SK-N-SH (cell line): ENCODE data around the gene HK1. TPM values are rescaled to one million over a fixed set of nuclear protein-coding genes. Genes with fewer than 3 reads are reported as not detected.

Experiments
- CTCF ChIA-PET: fragments of 300-600, 350-600 bp; formaldehyde crosslinking; extraction: SDS; loops from one replicate; lab custom pipeline; 2021; lab: Yijun Ruan, JAX
- POLR2A ChIA-PET: fragments of 350-600 bp; sonication (Branson Sonifier 250); formaldehyde crosslinking; extraction: SDS; loops from one replicate; lab custom pipeline; 2020; ENCODE audit warnings: antibody characterized with exemption, inconsistent platforms; lab: Yijun Ruan, JAX
- DNase-seq: peaks from one replicate; pipeline ENCODE4 v3.0.0; 2012
- H2AFZ ChIP-seq: fragments of 200-600 bp; sonication (generic); 2 replicates; pipeline ENCODE4 v1.8.1; 2016; ENCODE audit warnings: antibody characterized with exemption, mild to moderate bottlenecking, low read depth
- H3F3A ChIP-seq: fragments of 200-600 bp; sonication (generic); replicated peaks from 2 replicates; pipeline ENCODE3; 2016; ENCODE audit warnings: antibody characterized with exemption, mild to moderate bottlenecking; ENCODE audit not compliant: insufficient read depth
- H3K27ac ChIP-seq, 2 experiments: fragments of 200-500 bp in 1 of 2; fragments of 200-600 bp in 1 of 2; sonication (Bioruptor generic) in 1 of 2; sonication (generic), shearing (Covaris generic) in 1 of 2; 2 replicates each; pipeline versions ENCODE4 v1.5.1 to v1.6.1; 2014 to 2016; ENCODE audit warnings: low read depth in 2 of 2, inconsistent platforms in 1 of 2, low read length in 1 of 2, mild to moderate bottlenecking in 1 of 2, mixed read lengths in 1 of 2
- H3K27me3 ChIP-seq: fragments of 200-600 bp; sonication (generic), shearing (Covaris generic); 2 replicates; pipeline ENCODE4 v1.6.1; 2016; ENCODE audit warnings: mixed run types; ENCODE audit not compliant: insufficient read depth
- H3K36me3 ChIP-seq, 2 experiments: fragments of 200-500 bp in 1 of 2; fragments of 200-600 bp in 1 of 2; sonication (Bioruptor generic) in 1 of 2; sonication (generic) in 1 of 2; replicated peaks in 1 of 2; 2 replicates each; pipeline versions ENCODE3 to v1.5.1; 2014 to 2016; ENCODE audit warnings: low read length in 1 of 2, mild to moderate bottlenecking in 1 of 2; ENCODE audit not compliant: insufficient read depth in 2 of 2, control insufficient read depth in 1 of 2
- H3K4me1 ChIP-seq, 2 experiments: fragments of 200-500 bp in 1 of 2; fragments of 200-600 bp in 1 of 2; sonication (Bioruptor generic) in 1 of 2; sonication (generic), shearing (Covaris generic) in 1 of 2; 2 replicates each; pipeline versions ENCODE4 v1.5.1 to v1.6.1; 2014 to 2016; ENCODE audit warnings: low read depth in 1 of 2, low read length in 1 of 2, mixed run types in 1 of 2; ENCODE audit not compliant: insufficient read depth in 2 of 2, control insufficient read depth in 1 of 2
- H3K4me2 ChIP-seq: fragments of 200-600 bp; sonication (generic), shearing (Covaris generic); 2 replicates; pipeline ENCODE4 v1.6.1; 2017; ENCODE audit warnings: mixed run types
- H3K4me3 ChIP-seq, 2 experiments: fragments of 200-500 bp in 1 of 2; fragments of 200-600 bp in 1 of 2; sonication (Bioruptor generic) in 1 of 2; sonication (generic), shearing (Covaris generic) in 1 of 2; 2 replicates each; pipeline versions ENCODE4 v1.5.1 to v1.8.1; 2014 to 2016; ENCODE audit warnings: low read depth in 2 of 2, inconsistent platforms in 1 of 2, low read length in 1 of 2, mild to moderate bottlenecking in 1 of 2, mixed read lengths in 1 of 2, moderate library complexity in 1 of 2
- H3K79me2 ChIP-seq: fragments of 200-600 bp; sonication (generic); 2 replicates; pipeline ENCODE4 v1.8.1; 2017; ENCODE audit warnings: mild to moderate bottlenecking; ENCODE audit not compliant: insufficient read depth
- H3K9ac ChIP-seq: fragments of 200-600 bp; sonication (generic); 2 replicates; pipeline ENCODE4 v1.6.1; 2017; ENCODE audit warnings: mixed run types
- H3K9me2 ChIP-seq: fragments of 200-600 bp; sonication (generic); 2 replicates; pipeline ENCODE4 v1.6.1; 2017; ENCODE audit warnings: mixed run types
- H3K9me3 ChIP-seq: fragments of 200-600 bp; sonication (generic); 2 replicates; pipeline ENCODE4 v1.6.1; 2017; ENCODE audit warnings: mixed run types, mild to moderate bottlenecking, moderate library complexity
- H4K20me1 ChIP-seq: fragments of 200-600 bp; sonication (generic); 2 replicates; pipeline ENCODE4 v1.6.1; 2017; ENCODE audit warnings: mild to moderate bottlenecking, mixed run types; ENCODE audit not compliant: insufficient read depth
- ELF1 ChIP-seq: IDR thresholded peaks from 2 replicates; pipeline ENCODE4 v1.4.0; 2012
- EP300 ChIP-seq, 2 experiments: IDR thresholded peaks; 2 replicates each; pipeline versions ENCODE4 v1.4.0 to v1.6.1; 2012; ENCODE audit warnings: borderline replicate concordance in 1 of 2, low read depth in 1 of 2, low read length in 1 of 2
- FOSL2 ChIP-seq: IDR thresholded peaks from 2 replicates; pipeline ENCODE4 v1.4.0; 2012; ENCODE audit warnings: low read depth, mild to moderate bottlenecking, moderate library complexity, borderline replicate concordance
- FOXM1 ChIP-seq: IDR thresholded peaks from 2 replicates; pipeline ENCODE4 v1.4.0; 2012; ENCODE audit warnings: low read depth, mild to moderate bottlenecking
- GATA2 ChIP-seq: sonication (generic); formaldehyde crosslinking; IDR thresholded peaks from 2 replicates; pipeline ENCODE4 v1.5.0; 2020; ENCODE audit warnings: mild to moderate bottlenecking, missing genetic modification reagents
- JUND ChIP-seq: IDR thresholded peaks from 2 replicates; pipeline ENCODE4 v1.4.0; 2012
- MEF2A ChIP-seq: IDR thresholded peaks from 2 replicates; pipeline ENCODE4 v1.4.0; 2012; ENCODE audit warnings: low read depth, borderline replicate concordance
- MXI1 ChIP-seq: IDR thresholded peaks from 2 replicates; pipeline ENCODE4 v1.6.1; 2012; ENCODE audit warnings: mild to moderate bottlenecking, low read depth, low read length, improper control_type of control experiment
- NFIC ChIP-seq: IDR thresholded peaks from 2 replicates; pipeline ENCODE4 v1.4.0; 2012; ENCODE audit warnings: borderline replicate concordance
- NRF1 ChIP-seq: IDR thresholded peaks from 2 replicates; pipeline ENCODE4 v1.6.1; 2012; ENCODE audit warnings: low read depth, mild to moderate bottlenecking, low read length
- POLR2AphosphoS5 ChIP-seq: IDR thresholded peaks from 2 replicates; pipeline ENCODE4 v1.6.1; 2012; ENCODE audit warnings: low read depth, low read length
- RAD21 ChIP-seq: IDR thresholded peaks from 2 replicates; pipeline ENCODE4 v1.6.1; 2012; ENCODE audit warnings: mild to moderate bottlenecking, low read length
- RCOR1 ChIP-seq: fragments of 150-350 bp; IDR thresholded peaks from 2 replicates; pipeline ENCODE4 v1.6.1; 2017; ENCODE audit warnings: antibody characterized with exemption, low read length
- RFX5 ChIP-seq: IDR thresholded peaks from 2 replicates; pipeline ENCODE4 v1.6.1; 2012; ENCODE audit warnings: mild to moderate bottlenecking, improper control_type of control experiment, low read length
- RXRA ChIP-seq: IDR thresholded peaks from 2 replicates; pipeline ENCODE4 v1.4.0; 2012; ENCODE audit warnings: low read depth, mild to moderate bottlenecking, borderline replicate concordance
- SIN3A ChIP-seq: IDR thresholded peaks from 2 replicates; pipeline ENCODE4 v1.6.1; 2012; ENCODE audit warnings: low read depth, mild to moderate bottlenecking, low read length, moderate library complexity, borderline replicate concordance
- SMC3 ChIP-seq: IDR thresholded peaks from 2 replicates; pipeline ENCODE4 v1.6.1; 2012; ENCODE audit warnings: low read depth, low read length, improper control_type of control experiment
- TAF1 ChIP-seq: IDR thresholded peaks from 2 replicates; pipeline ENCODE4 v1.6.1; 2012; ENCODE audit warnings: low read depth, mild to moderate bottlenecking, low read length, moderate library complexity, borderline replicate concordance
- TCF12 ChIP-seq: IDR thresholded peaks from 2 replicates; pipeline ENCODE4 v1.4.0; 2012
- TEAD4 ChIP-seq: IDR thresholded peaks from 2 replicates; pipeline ENCODE4 v1.4.0; 2012; ENCODE audit warnings: mild to moderate bottlenecking, borderline replicate concordance; ENCODE audit not compliant: insufficient read depth
- YY1 ChIP-seq: IDR thresholded peaks from 2 replicates; pipeline ENCODE4 v1.4.0; 2012; ENCODE audit warnings: low read depth, mild to moderate bottlenecking
- WGBS: methylation state at CpG from one replicate; pipeline ENCODE4 v1.1.6; 2017; ENCODE audit warnings: low lambda C conversion rate; 5-methylcytosine and 5-hydroxymethylcytosine counted together
- polyA plus RNA-seq, 3 experiments: library from polyadenylated mRNA; depleted of rRNA; stranded (reverse); fragments of >200 nt; gene quantifications; 2 replicates each; pipeline ENCODE4 v1.2.3, GENCODE V29; 2012
- TF ChIP-seq, protein P1 (sequence below): IDR thresholded peaks from 2 replicates; pipeline ENCODE4 v1.4.0; 2012; ENCODE audit warnings: low read depth
- TF ChIP-seq, protein P2 (sequence below): fragments of 150-350 bp; IDR thresholded peaks from 2 replicates; pipeline ENCODE4 v1.6.1; 2016; ENCODE audit warnings: mild to moderate bottlenecking, low read depth, low read length
- TF ChIP-seq, protein P3 (sequence below): IDR thresholded peaks from 2 replicates; pipeline ENCODE4; 2012
- TF ChIP-seq, protein P4 (sequence below): fragments of 200-600 bp; sonication (generic); IDR thresholded peaks from 2 replicates; pipeline ENCODE4 v1.6.1; 2017; ENCODE audit warnings: antibody characterized with exemption, mild to moderate bottlenecking, moderate library complexity
- TF ChIP-seq, protein P5 (sequence below): IDR thresholded peaks from 2 replicates; pipeline ENCODE4 v1.4.0; 2012; ENCODE audit warnings: low read depth, borderline replicate concordance

HK1 gene
- polyA plus RNA-seq, 1 of the 3 experiments (the other 2 are of a cell fraction): 38.7 TPM

DNA sequence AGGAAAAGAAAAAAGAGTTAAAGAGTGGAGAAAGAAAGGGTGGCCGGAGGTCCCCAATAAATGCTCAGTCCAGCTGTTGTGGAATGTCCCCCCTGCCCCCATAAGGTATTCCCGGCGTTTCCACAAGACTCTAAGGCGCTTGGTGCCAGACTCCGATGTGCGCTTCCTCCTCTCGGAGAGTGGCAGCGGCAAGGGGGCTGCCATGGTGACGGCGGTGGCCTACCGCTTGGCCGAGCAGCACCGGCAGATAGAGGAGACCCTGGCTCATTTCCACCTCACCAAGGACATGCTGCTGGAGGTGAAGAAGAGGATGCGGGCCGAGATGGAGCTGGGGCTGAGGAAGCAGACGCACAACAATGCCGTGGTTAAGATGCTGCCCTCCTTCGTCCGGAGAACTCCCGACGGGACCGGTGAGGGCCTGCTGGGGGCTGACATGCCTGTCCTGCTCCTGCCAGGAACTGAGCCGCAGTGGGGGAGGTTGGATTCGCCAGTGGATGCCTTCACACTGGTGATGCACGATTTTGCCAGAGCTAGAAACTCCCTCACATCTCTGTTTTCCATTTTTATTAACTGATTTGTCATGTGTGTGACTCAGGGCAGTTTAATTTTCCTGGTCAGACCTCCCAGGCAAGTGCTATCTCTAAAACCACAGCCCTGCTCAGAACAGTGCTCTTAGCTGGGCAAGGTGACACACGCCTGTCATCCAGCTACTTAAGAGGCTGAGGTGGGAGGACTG, 104.3 kb downstream of the HK1 start:
- POLR2A ChIA-PET: no interaction called here
- CTCF ChIA-PET: interaction anchor here (0.9 to 4.5 kb wide), 3 partner anchors 10 to 15 kb away, joined by 3 to 17 read pairs (median 4); no protein-coding TSS in a partner anchor
- Histone ChIP-seq H3K9ac (peak overlapping the region; percentile 10; the same call in 1 of the 2 replicates), H4K20me1 (peaks cover 7% of the 10 kb centered on the region), H3K27me3 (no peaks in the 10 kb centered on the region), H2AFZ (no peak overlapping the region), H3K27ac (peak overlapping the region in 1 of 2 experiments; percentile 76; a peak in 2 of 4 replicates), H3K9me3 (no peaks in the 10 kb centered on the region), H3K36me3 (peaks cover 50 to 53% of the 10 kb centered on the region in 2 experiments), H3K4me1 (peaks cover 0 to 17% of the 10 kb centered on the region in 2 experiments; a peak in 2 of 4 replicates), H3K4me2 (peak overlapping the region; percentile 51), H3K9me2 (no peaks in the 10 kb centered on the region), H3F3A (peaks cover 14% of the 10 kb centered on the region), H3K4me3 (no peak overlapping the region), H3K79me2 (no peaks in the 10 kb centered on the region)
- WGBS: 60% methylated on average over 22 of the region's 26 CpGs
- no peak for DNase-seq
- TF ChIP-seq POLR2AphosphoS5 (peak; percentile 32; the same call in 1 of the 2 replicates), YY1 (no peak), TCF12 (peak; percentile 93), TAF1 (no peak), SMC3 (no peak), EP300 (IDR thresholded peaks at IDR 0.05; ENCODE audit: borderline replicate concordance in 1 of 2, low read depth in 1 of 2, low read length in 1 of 2) (peak in 1 of 2 experiments; percentile 71; a peak in 1 of 4 replicates), ELF1 (no peak), GATA2 (CRISPR knock-in tag) (no peak), FOSL2 (peak; percentile 87), RAD21 (no peak), RFX5 (no peak), TEAD4 (peak; percentile 66; the same call in 1 of the 2 replicates), MXI1 (no peak), RXRA (peak; percentile 62; the same call in 1 of the 2 replicates), FOXM1 (no peak), NRF1 (no peak), SIN3A (no peak), MEF2A (no peak; the same call in 1 of the 2 replicates), JUND (peak; percentile 78), RCOR1 (no peak), NFIC (peak; percentile 66)
- TF ChIP-seq, protein P1, sequence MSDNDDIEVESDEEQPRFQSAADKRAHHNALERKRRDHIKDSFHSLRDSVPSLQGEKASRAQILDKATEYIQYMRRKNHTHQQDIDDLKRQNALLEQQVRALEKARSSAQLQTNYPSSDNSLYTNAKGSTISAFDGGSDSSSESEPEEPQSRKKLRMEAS: peak; percentile 77
- TF ChIP-seq, protein P2, sequence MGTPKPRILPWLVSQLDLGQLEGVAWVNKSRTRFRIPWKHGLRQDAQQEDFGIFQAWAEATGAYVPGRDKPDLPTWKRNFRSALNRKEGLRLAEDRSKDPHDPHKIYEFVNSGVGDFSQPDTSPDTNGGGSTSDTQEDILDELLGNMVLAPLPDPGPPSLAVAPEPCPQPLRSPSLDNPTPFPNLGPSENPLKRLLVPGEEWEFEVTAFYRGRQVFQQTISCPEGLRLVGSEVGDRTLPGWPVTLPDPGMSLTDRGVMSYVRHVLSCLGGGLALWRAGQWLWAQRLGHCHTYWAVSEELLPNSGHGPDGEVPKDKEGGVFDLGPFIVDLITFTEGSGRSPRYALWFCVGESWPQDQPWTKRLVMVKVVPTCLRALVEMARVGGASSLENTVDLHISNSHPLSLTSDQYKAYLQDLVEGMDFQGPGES: no peak
- TF ChIP-seq, protein P3, sequence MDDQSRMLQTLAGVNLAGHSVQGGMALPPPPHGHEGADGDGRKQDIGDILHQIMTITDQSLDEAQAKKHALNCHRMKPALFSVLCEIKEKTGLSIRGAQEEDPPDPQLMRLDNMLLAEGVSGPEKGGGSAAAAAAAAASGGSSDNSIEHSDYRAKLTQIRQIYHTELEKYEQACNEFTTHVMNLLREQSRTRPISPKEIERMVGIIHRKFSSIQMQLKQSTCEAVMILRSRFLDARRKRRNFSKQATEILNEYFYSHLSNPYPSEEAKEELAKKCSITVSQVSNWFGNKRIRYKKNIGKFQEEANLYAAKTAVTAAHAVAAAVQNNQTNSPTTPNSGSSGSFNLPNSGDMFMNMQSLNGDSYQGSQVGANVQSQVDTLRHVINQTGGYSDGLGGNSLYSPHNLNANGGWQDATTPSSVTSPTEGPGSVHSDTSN: peak; percentile 84
- TF ChIP-seq, protein P4, sequence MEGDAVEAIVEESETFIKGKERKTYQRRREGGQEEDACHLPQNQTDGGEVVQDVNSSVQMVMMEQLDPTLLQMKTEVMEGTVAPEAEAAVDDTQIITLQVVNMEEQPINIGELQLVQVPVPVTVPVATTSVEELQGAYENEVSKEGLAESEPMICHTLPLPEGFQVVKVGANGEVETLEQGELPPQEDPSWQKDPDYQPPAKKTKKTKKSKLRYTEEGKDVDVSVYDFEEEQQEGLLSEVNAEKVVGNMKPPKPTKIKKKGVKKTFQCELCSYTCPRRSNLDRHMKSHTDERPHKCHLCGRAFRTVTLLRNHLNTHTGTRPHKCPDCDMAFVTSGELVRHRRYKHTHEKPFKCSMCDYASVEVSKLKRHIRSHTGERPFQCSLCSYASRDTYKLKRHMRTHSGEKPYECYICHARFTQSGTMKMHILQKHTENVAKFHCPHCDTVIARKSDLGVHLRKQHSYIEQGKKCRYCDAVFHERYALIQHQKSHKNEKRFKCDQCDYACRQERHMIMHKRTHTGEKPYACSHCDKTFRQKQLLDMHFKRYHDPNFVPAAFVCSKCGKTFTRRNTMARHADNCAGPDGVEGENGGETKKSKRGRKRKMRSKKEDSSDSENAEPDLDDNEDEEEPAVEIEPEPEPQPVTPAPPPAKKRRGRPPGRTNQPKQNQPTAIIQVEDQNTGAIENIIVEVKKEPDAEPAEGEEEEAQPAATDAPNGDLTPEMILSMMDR: no peak
- TF ChIP-seq, protein P5, sequence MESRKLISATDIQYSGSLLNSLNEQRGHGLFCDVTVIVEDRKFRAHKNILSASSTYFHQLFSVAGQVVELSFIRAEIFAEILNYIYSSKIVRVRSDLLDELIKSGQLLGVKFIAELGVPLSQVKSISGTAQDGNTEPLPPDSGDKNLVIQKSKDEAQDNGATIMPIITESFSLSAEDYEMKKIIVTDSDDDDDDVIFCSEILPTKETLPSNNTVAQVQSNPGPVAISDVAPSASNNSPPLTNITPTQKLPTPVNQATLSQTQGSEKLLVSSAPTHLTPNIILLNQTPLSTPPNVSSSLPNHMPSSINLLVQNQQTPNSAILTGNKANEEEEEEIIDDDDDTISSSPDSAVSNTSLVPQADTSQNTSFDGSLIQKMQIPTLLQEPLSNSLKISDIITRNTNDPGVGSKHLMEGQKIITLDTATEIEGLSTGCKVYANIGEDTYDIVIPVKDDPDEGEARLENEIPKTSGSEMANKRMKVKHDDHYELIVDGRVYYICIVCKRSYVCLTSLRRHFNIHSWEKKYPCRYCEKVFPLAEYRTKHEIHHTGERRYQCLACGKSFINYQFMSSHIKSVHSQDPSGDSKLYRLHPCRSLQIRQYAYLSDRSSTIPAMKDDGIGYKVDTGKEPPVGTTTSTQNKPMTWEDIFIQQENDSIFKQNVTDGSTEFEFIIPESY: no peak; the same call in 1 of the 2 replicates
